PFSK-1 (cell line): ENCODE measurements around the gene PRKCE.

ENCODE experiments used
- FOXP2 ChIP-seq: optimal IDR thresholded peaks from 2 replicates; pipeline ENCODE3; 2011; ENCODE audit warnings: borderline replicate concordance, control low read depth, inconsistent platforms; ENCODE audit not compliant: insufficient read depth; ENCODE audit errors: extremely low read length, extremely low read depth
- POLR2AphosphoS5 ChIP-seq: IDR thresholded peaks from 2 replicates; pipeline ENCODE4 v1.6.1; 2012; ENCODE audit warnings: low read depth, mild to moderate bottlenecking, control low read depth, low read length, moderate library complexity
- SIN3A ChIP-seq: IDR thresholded peaks from 2 replicates; pipeline ENCODE4 v1.6.1; 2012; ENCODE audit warnings: mild to moderate bottlenecking, low read length, moderate library complexity, borderline replicate concordance; ENCODE audit not compliant: insufficient read depth
- TAF1 ChIP-seq: IDR thresholded peaks from 2 replicates; pipeline ENCODE4 v1.6.1; 2012; ENCODE audit warnings: low read length, control low read depth, borderline replicate concordance; ENCODE audit not compliant: insufficient read depth
- TF ChIP-seq, protein P1 (sequence below), 2 experiments: IDR thresholded peaks; 2 replicates each; pipeline versions ENCODE4 v1.6.1 to v1.8.0; 2011 to 2012; ENCODE audit warnings: low read depth in 2 of 2, low read length in 2 of 2, control low read depth in 1 of 2, inconsistent platforms in 1 of 2, mild to moderate bottlenecking in 1 of 2, moderate library complexity in 1 of 2; ENCODE audit not compliant: insufficient read depth in 1 of 2

Gene PRKCE

DNA sequence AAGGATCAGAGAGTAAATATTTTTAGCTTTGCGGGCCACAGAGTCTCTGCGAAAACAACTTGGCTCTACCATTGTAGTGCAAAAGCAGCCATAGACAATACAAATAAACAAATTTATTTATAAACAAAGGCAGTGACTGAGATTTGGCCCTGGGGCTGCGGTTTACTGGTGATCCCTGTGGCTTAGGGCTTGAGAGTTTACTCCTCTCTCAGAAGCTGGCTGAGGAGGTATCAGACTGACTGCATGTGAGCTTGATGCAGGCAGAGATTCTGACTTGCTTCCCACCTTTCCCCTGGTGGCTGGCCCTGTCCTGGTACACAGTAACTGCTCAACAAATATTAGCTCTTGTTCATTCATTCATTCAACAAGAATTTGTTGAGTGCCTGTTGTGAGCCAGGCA lies 81.5 kb downstream of the PRKCE start:
- TF ChIP-seq, protein P1, sequence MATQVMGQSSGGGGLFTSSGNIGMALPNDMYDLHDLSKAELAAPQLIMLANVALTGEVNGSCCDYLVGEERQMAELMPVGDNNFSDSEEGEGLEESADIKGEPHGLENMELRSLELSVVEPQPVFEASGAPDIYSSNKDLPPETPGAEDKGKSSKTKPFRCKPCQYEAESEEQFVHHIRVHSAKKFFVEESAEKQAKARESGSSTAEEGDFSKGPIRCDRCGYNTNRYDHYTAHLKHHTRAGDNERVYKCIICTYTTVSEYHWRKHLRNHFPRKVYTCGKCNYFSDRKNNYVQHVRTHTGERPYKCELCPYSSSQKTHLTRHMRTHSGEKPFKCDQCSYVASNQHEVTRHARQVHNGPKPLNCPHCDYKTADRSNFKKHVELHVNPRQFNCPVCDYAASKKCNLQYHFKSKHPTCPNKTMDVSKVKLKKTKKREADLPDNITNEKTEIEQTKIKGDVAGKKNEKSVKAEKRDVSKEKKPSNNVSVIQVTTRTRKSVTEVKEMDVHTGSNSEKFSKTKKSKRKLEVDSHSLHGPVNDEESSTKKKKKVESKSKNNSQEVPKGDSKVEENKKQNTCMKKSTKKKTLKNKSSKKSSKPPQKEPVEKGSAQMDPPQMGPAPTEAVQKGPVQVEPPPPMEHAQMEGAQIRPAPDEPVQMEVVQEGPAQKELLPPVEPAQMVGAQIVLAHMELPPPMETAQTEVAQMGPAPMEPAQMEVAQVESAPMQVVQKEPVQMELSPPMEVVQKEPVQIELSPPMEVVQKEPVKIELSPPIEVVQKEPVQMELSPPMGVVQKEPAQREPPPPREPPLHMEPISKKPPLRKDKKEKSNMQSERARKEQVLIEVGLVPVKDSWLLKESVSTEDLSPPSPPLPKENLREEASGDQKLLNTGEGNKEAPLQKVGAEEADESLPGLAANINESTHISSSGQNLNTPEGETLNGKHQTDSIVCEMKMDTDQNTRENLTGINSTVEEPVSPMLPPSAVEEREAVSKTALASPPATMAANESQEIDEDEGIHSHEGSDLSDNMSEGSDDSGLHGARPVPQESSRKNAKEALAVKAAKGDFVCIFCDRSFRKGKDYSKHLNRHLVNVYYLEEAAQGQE (IDR thresholded peaks at IDR 0.05; ENCODE audit: insufficient read depth in 1 of 2, low read depth in 2 of 2, low read length in 2 of 2): no peak
- TF ChIP-seq TAF1: no peak
- no peak for TF ChIP-seq POLR2AphosphoS5
- no peak for TF ChIP-seq SIN3A
- TF ChIP-seq FOXP2: no peak

DNA sequence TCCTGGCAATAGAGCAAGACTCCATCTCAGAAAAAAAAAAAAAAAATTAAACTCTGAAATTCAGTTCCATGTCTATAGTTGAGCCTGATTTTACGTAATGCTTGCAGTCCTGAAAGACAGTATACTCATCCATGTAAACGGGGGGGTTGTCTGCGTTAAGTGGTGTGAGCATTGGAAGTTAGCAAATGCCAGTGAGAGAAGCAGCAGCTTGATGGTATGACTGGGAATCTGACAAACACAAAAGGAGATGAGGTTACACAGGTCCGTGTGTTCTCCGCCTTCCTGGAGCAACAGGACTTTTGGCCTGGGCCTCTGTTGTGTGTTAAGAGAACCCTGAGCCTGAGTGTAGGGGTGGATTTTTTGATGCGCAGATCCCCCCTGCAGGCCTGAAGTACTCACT lies 82.9 kb downstream of the PRKCE start:
- TF ChIP-seq, protein P1 (IDR thresholded peaks at IDR 0.05; ENCODE audit: insufficient read depth in 1 of 2, low read depth in 2 of 2, low read length in 2 of 2): no peak
- no peak for TF ChIP-seq FOXP2
- no peak for TF ChIP-seq POLR2AphosphoS5
- no peak for TF ChIP-seq TAF1
- TF ChIP-seq SIN3A: no peak

DNA sequence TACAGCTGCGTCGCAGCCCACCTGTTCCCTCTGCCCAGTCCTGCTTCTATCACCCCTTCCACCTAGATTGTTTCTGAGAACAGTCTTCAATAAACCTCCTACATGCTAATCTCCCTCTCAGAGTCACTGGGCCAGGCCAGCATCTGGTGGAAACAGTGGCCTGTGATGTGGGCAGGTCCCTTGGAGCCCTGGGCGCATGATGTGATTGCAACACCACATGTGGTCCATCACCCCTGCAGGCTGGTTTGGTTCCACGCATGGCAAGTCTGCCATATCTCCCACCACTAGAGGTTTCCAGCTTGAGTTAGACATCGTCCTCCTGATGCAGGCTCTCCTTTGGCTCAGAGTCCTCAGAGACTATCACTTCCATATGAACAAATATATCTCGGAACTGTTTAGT lies 83.5 kb downstream of the PRKCE start:
- no peak for TF ChIP-seq TAF1
- no peak for TF ChIP-seq POLR2AphosphoS5
- TF ChIP-seq FOXP2: no peak
- TF ChIP-seq SIN3A: no peak
- TF ChIP-seq, protein P1 (IDR thresholded peaks at IDR 0.05; ENCODE audit: insufficient read depth in 1 of 2, low read depth in 2 of 2, low read length in 2 of 2): no peak

DNA sequence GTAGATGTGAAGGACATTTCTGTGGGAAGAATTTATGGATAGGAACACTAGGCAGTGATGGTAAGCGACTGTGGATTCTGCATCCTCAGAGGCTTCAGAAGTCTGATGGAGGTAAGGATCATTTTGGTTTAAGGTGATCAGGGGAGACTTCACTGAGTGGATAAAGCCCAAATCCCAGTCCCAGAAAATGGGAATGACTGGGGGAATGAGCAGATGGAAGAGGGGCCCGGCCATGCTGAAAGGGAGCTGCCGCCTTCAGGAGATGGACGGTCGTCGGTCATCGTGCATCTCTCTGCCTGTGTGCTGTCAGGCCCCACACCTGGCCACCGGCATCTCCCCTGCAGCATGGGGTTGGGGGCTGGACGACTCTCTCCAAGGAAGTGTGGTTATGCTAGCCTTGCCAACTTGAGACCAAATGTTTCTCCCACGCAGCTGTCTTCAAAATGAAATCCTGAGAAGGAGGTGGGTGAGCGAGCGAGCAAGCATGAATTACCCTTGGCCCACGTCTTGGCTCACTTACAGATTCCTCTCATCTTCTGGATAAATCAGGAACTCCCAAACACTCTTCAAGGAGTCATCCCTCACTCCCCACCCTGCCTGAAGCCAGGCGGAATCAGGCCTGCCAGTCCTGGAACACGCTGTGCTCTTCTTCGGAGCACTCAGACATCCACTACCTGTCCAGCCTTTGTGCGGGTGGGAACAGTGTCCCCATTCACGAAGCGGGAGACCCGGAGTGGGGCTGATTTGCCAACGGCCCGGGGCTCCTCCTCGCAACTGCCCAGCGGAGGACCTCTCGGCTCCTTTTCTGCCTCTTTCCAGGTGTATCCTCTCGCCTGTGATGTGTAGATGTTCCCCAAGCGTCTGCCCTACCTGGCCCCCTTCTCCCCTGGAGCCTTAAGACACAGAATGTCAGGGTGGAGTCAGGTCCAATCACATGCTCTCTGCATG lies 85.6 kb downstream of the PRKCE start:
- TF ChIP-seq SIN3A: no peak
- no peak for TF ChIP-seq FOXP2
- TF ChIP-seq TAF1: no peak
- no peak for TF ChIP-seq POLR2AphosphoS5
- TF ChIP-seq, protein P1 (IDR thresholded peaks at IDR 0.05; ENCODE audit: insufficient read depth in 1 of 2, low read depth in 2 of 2, low read length in 2 of 2): no peak
